Fibroblast of the conjunctiva (primary cell): ENCODE results near the gene TMSB15A.
"Not testable (repeated sequence)": the region's sequence is repeated elsewhere in the genome, so short reads cannot be mapped to it uniquely, and the experiment has no call there.

ENCODE experiments used
- DNase-seq: peaks from one replicate; pipeline ENCODE4 v3.0.0-alpha.2; 2010; ENCODE audit warnings: low read depth

TMSB15A gene

GRCh38 chrX:102515975-102516941 is at the start of gene TMSB15A:
Gene TMSB15A, minus strand, starts transcription at chrX:102516739.
- DNase-seq, result peak; percentile 0

GRCh38 chrX:102560423-102561068 is 44.0 kb upstream of the TMSB15A start:
- no peak for DNase-seq

GRCh38 chrX:102558607-102559006 is 42.1 kb upstream of the TMSB15A start:
- no peak for DNase-seq

GRCh38 chrX:102548231-102548630 is 31.7 kb upstream of the TMSB15A start:
- DNase-seq, result no peak

GRCh38 chrX:102546828-102547493 is 30.4 kb upstream of the TMSB15A start:
- no peak for DNase-seq

- DNase-seq, result not testable (repeated sequence)
Observed at GRCh38 chrX:102546175-102546574, 29.6 kb upstream of the TMSB15A start.

- DNase-seq, result no peak
Observed at GRCh38 chrX:102535958-102536357, 19.4 kb upstream of the TMSB15A start.

GRCh38 chrX:102517326-102517725 is 787 bp upstream of the TMSB15A start:
- DNase-seq, result peak; percentile 2

- no peak for DNase-seq
Observed at GRCh38 chrX:102514536-102514935, 2.0 kb downstream of the TMSB15A start.

GRCh38 chrX:102498732-102499131 is 17.8 kb downstream of the TMSB15A start:
- no peak for DNase-seq

GRCh38 chrX:102491766-102492165 is 24.8 kb downstream of the TMSB15A start:
- no peak for DNase-seq

GRCh38 chrX:102478765-102479164 is 37.8 kb downstream of the TMSB15A start:
- not testable (repeated sequence) for DNase-seq

GRCh38 chrX:102471762-102472220 is 44.7 kb downstream of the TMSB15A start, which contains the start of gene TCP11X2:
Gene TCP11X2, minus strand, starts transcription at chrX:102471812.
- DNase-seq, result not testable (repeated sequence)

GRCh38 chrX:102470215-102470614 is 46.3 kb downstream of the TMSB15A start:
- DNase-seq, result not testable (repeated sequence)
